ENCODE results near the gene IQCC.
"Not testable (repeated sequence)": the region's sequence is repeated elsewhere in the genome, so short reads cannot be mapped to it uniquely, and the experiment has no call there.

IQCC gene

DNA sequence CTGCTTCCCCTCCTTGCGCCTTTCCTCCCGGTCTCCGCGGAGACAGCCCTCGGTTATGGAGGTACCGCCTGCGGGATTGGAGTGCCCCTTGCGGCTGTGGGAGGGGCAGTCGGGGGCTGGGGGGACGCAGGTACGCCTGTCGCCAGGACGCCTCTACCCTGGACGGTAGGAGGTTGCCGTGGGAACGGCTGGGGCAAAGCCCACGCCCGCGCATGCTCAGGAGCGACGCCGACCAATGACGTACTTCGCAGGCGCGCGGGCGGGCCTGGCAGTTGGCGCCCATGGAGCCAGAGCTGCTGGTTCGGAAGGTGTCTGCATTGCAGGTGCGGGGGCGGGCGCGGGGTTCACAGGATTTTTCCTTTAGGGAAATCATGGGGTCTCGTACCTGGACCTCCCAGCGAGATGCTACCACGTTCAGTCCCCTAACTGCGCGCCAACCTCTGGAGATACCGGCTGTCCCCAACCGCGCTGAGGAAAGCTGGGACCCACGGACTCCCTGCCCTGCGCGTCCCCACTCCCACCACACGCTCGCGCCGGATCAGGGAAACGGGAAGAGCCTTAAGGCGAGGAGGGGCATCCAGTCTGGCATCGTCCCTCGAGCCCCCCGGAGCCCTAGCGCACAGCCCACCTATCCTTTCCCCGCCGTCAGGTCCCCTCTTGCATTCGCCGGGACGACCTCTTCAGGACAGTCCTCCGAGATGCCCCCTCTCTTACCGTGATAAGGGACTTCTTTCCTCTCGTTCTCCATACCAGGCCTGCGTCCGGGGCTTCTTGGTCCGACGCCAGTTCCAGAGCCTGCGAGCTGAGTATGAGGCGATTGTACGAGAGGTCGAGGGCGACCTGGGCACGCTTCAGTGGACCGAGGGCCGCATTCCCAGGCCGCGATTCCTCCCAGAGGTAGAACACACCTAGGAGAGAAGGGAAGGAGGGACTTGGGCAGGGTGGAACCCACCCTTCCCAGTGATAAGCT is at the start of gene IQCC:
Gene IQCC (plus strand): TSS at position 271 of the 970 bp plus-strand sequence. CDS start 11 bp downstream, at position 282.
- TF ChIP-seq, protein P1, sequence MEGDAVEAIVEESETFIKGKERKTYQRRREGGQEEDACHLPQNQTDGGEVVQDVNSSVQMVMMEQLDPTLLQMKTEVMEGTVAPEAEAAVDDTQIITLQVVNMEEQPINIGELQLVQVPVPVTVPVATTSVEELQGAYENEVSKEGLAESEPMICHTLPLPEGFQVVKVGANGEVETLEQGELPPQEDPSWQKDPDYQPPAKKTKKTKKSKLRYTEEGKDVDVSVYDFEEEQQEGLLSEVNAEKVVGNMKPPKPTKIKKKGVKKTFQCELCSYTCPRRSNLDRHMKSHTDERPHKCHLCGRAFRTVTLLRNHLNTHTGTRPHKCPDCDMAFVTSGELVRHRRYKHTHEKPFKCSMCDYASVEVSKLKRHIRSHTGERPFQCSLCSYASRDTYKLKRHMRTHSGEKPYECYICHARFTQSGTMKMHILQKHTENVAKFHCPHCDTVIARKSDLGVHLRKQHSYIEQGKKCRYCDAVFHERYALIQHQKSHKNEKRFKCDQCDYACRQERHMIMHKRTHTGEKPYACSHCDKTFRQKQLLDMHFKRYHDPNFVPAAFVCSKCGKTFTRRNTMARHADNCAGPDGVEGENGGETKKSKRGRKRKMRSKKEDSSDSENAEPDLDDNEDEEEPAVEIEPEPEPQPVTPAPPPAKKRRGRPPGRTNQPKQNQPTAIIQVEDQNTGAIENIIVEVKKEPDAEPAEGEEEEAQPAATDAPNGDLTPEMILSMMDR (IDR thresholded peaks at IDR 0.05; ENCODE audit: insufficient read depth, low read depth, low read length, missing control alignments), result no peak
- peak within 1 kb of the TSS; percentile 87 for H3K4me3 ChIP-seq (ENCODE audit: low read depth, low read length)
- peak; percentile 90 for DNase-seq (ENCODE audit: low read depth)

DNA sequence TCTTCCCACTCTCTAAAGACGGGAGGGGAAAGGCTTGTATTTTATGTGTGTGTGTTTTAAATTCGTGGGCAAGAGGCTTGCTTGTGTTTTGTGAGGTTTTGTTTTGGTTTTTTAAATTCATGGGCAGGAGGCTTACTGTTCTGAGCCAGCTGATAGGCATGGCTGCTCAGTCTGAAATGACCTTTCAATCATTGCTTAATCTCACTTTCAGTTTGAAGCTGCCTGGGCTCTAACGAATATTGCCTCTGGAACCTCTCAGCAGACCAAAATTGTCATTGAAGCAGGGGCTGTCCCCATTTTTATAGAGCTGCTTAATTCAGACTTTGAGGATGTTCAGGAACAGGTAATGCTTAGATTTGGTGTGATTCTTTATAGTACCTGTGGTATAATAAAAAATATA is 46.3 kb upstream of the IQCC start:
- peak; percentile 38 for DNase-seq (ENCODE audit: low read depth)
- TF ChIP-seq, protein P1 (IDR thresholded peaks at IDR 0.05; ENCODE audit: insufficient read depth, low read depth, low read length, missing control alignments), result no peak
- H3K4me3 ChIP-seq (ENCODE audit: low read depth, low read length), result no peak overlapping the region

DNA sequence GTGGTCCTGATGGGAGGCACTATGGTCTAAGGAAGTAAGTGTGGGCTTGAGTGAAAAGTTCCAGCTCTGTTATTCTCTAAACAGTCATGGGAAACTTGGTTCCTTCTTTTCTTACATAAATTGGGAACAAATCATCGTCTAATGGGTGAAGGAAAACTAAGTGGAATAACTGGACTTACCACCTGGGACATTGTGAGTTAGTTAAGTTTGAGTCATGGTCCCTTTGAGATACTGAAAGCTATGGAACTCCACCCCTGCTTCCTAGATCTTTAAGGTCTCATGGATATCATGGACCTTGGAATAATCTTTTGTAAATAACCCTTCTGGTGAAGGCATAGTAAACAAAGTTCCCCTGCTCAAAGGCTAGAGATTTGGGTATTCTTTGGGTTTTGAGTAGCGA is 42.1 kb upstream of the IQCC start:
- DNase-seq (ENCODE audit: low read depth), result no peak
- H3K4me3 ChIP-seq (ENCODE audit: low read depth, low read length), result no peak overlapping the region
- TF ChIP-seq, protein P1 (IDR thresholded peaks at IDR 0.05; ENCODE audit: insufficient read depth, low read depth, low read length, missing control alignments), result no peak

DNA sequence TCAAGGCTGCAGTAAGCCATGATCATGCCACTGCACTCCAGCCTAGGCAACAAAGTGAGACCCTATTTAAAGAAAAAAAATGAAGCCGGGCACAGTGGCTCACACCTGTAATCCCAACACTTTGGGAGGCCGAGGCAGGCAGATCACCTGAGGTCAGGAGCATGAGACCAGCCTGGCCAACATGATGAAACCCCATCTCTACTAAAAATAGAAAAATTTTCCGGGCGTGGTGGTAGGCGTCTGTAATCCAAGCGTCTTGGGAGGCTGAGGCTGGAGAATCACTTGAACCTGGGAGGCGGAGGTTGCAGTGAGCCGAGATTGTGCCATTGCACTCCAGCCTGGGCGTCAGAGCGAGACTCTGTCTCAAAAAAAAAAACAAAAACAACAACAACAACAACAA is 39.8 kb upstream of the IQCC start:
- H3K4me3 ChIP-seq (ENCODE audit: low read depth, low read length); DNase-seq (ENCODE audit: low read depth): not testable (repeated sequence)

DNA sequence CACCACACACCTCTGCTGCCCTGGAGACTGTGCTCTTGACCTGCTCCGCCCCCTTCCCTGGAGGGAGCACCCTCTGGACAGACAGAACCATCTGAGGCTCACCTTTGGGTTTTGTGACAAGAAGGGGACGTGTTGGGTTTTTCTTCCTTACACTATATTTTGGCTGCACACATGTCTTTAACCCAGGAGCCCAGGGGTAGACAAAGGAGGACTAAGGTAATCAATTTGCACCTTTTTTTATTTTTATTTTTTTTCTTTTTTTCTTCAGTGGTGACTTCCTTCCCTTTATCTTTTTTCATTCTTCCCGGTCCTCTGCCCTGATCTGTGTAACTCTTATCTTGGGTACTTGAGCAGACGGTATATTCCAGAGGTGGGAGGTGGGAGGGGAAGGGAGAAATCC is 34.5 kb upstream of the IQCC start:
- H3K4me3 ChIP-seq (ENCODE audit: low read depth, low read length), result no peak overlapping the region
- DNase-seq (ENCODE audit: low read depth), result no peak
- TF ChIP-seq, protein P1 (IDR thresholded peaks at IDR 0.05; ENCODE audit: insufficient read depth, low read depth, low read length, missing control alignments), result no peak

DNA sequence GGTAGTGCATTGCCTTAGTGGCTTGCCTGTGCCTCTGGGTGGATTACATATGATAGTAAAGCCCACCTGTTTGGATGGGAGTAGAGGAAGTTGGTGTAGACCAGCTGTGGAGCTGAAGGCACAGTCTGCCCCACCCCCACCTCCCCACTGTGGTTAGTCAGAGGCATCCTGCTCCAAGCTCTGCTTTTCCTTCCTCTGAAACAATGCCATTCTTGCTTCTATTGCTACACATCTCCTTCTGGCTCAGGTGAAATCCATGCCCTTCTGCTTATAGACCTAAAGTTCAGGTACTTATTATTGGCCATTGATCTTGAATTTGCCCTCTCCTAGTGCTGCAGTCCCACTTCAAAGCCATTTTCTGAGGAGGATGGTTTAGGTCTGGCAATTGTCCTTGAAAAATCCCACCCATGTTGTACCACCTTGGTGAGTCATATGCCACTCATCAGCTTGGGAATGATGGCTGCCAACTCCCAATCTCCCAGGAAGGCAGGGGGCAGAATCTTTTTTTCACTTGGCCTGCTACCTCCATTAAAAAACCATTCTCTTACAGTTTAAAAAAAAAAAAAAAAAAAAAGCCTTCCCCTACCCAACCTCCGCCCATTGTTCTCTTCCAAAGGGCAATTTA is 32.7 kb upstream of the IQCC start:
- TF ChIP-seq, protein P1 (IDR thresholded peaks at IDR 0.05; ENCODE audit: insufficient read depth, low read depth, low read length, missing control alignments), result no peak
- DNase-seq (ENCODE audit: low read depth), result no peak
- no peak overlapping the region for H3K4me3 ChIP-seq (ENCODE audit: low read depth, low read length)

DNA sequence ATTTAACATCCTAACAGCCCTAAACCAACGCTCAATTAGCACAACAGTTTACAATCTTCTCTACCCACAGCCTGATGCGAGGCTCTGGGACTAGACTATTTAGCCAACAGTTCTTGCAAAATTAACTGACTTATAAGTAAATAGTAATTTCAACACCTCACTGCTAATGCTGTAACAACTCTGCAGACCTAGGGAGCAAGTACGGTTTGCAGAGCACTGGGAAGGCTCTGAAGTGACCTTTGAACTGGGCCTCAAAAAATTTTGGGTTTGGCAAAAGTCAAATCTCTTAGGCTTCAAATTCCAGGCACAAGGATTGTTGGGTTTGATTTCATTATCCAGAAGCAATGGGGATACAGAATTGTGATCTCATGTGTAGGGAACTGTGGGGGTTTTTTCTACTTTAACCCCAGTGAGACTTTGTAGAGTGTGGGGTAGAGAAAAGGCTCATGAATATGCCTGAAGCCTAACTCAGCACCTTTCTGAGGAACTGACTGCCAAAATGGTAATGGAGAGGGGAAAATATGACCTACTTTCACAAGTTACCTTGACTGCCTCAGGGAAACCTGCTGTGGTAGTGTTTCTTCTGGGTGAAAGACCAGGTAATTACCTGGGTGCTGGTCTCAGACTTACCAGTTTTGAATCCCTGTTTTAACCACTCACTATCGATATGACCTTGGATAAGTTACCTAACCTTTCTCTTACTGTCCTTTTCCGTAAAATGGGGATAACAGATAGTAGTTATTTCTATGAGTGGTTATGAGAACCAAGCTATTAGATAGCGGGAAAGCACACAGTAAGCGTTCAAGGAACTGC is 26.9 kb upstream of the IQCC start:
- DNase-seq (ENCODE audit: low read depth), result no peak
- peak overlapping the region; percentile 90 for H3K4me3 ChIP-seq (ENCODE audit: low read depth, low read length)
- TF ChIP-seq, protein P1 (IDR thresholded peaks at IDR 0.05; ENCODE audit: insufficient read depth, low read depth, low read length, missing control alignments), result no peak

Measured in GM12865 (cell line).